CD1c-positive myeloid dendritic cell (primary cell): ENCODE measurements around the gene VCL.
"Not testable (repeated sequence)": the region's sequence is repeated elsewhere in the genome, so short reads cannot be mapped to it uniquely, and the experiment has no call there.

ENCODE experiments used
- DNase-seq: peaks from one replicate; pipeline ENCODE4 v3.0.0-alpha.2; 2016; ENCODE audit errors: extremely low spot score

VCL gene

DNA sequence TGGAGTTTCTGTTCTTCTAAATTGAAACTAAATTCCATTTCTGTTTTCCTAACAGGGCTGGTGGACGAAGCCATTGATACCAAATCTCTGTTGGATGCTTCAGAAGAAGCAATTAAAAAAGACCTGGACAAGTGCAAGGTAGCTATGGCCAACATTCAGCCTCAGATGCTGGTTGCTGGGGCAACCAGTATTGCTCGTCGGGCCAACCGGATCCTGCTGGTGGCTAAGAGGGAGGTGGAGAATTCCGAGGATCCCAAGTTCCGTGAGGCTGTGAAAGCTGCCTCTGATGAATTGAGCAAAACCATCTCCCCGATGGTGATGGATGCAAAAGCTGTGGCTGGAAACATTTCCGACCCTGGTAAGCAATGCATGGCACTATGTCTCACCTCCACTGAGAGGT, 107.1 kb downstream of the VCL start:
- no peak for DNase-seq

DNA sequence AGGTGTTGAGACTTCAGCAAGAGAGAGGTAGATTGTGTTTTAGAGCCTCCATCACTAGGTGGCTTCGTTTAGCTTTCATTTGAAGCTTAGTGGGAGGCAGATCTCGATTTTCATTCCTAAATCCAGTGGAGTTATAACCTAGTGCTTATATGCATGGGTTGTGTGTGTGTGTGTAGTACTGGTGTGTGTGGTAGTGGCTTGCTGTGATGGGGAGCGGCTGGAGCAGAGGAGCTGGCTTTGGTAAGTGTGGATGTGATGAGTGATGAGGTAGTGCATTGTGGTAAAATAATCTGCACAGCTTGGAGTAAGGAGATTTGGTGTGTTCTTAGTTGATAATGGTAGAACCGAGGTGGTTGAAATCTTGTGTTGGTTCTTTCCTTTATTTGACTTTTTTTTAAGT, 109.5 kb downstream of the VCL start:
- no peak for DNase-seq

DNA sequence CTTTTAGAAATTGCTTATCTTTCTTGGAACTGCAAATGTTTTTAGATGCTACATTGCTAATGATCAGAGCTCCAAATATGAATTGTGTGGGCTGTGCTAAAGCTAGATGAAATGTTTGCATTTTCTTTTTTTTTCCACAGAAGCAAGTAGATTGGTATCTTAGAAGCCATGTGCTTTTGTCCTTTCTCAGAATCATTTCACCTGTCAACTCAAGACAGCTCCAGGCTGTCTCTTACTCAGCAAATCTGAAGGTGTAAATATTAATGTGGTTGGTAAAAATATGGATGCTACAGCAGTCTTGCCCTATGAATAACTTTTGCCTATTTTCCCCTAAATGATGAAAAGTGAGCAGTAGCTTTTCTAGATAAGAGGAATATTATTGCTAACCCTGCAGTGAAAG, 111.5 kb downstream of the VCL start:
- no peak for DNase-seq

DNA sequence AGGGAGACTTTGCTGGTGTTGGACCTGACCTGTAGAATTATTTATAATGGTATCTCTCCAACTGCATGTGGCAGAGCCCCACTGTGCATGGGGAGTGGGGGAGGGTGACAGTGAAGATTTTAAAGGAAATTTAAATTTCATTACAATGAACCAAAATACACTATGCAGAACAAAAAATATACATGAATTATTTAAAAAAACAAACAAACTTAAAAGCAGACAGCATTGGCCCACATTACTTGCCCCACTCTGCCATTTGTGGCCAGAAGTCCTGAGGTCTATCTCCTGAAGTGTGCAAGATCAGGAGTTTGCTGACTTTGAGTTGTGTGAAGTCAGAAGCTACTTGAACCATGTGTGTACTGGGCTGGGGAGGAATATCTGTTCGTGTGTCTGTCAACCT, 112.2 kb downstream of the VCL start:
- DNase-seq: no peak

DNA sequence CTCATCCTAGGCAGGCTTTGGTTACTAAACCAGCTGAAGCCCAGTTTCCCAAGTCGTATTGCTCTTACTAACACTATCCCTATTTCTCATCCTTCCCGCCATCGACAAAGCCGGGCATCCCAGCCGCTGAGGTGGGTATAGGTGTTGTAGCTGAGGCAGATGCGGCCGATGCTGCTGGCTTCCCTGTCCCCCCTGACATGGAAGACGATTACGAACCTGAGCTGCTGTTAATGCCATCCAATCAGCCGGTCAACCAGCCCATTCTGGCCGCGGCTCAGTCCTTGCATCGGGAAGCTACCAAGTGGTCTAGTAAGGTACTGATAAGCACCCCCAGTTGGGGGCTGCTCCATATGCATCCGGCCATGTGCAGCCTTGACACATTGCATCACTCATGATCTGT, 113.9 kb downstream of the VCL start:
- DNase-seq: no peak

DNA sequence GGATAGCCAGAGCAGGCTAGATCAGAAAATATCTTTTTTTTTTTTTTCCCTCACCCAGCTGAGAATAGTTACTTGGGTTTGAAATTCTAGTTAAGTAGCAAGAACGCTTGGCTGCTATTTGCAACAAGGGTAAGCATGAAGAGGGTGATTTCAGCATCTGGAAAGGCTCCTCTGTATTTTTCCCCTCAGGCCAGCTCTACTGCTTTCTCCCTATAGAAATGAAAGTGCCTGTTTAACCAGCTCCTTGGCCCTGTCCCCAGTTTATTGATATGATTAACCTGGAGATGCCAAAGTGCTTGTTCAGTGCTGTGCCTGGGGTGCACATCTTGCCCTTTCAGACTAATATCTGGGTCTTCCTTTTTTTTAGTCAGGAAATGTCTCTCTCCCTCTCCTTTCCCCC, 115.6 kb downstream of the VCL start:
- DNase-seq: no peak

DNA sequence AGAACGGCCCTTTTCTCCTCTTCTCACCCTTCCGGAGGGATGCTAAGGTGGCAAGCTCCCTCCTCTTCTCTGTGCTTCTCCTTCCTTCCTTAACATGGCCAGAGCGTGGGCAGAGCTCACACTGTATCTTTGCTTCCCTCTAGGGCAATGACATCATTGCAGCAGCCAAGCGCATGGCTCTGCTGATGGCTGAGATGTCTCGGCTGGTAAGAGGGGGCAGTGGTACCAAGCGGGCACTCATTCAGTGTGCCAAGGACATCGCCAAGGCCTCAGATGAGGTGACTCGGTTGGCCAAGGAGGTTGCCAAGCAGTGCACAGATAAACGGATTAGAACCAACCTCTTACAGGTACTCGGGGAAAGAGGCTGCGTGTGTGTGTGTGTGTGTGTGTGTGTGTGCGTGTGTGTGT, 116.1 kb downstream of the VCL start:
- DNase-seq: no peak

DNA sequence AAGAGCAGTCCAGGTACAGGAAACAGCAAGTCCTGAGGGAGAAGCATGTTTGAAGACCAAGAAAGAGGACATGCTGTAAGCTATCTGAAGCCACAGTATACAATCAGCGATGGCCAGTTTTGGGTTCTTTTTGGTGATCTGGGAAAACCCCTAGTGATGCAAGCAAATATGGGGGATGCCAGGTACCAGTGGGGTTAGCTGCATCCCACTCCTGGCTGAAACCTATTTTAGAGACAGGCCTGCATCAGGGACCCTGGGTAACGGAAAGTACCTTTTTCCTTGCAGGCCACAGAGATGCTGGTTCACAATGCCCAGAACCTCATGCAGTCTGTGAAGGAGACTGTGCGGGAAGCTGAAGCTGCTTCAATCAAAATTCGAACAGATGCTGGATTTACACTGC, 119.8 kb downstream of the VCL start:
- no peak for DNase-seq

DNA sequence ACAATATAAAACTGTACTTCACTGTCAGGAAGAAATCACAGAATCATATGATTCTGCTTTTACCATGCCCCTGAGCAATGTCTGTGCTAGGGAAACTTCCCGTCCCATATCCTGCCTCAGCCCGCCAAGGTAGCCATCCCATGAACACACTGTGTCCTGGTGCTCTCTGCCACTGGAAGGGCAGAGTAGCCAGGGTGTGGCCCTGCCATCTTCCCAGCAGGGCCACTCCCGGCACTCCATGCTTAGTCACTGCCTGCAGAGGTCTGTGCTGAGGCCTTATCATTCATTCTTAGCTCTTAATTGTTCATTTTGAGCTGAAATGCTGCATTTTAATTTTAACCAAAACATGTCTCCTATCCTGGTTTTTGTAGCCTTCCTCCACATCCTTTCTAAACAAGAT, 120.9 kb downstream of the VCL start:
- no peak for DNase-seq

DNA sequence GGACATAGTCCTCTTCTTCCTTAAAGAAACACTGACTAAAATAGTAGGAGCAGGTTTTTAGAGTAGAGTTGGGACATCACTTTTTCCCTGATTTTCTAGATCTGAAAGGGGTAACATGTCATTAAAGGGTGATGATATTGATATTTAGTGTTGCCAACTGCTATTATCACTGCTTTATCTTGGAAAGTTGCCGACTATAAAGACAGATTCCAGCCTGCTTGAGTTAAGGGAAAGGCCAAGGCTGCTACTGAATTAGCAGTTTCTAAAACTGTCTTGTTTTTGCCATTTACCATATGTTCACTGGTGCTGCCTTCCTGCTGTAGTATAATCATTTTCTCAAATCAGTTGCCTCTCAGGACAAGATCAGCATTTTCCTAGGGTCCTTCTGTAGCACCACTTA, 123.0 kb downstream of the VCL start:
- no peak for DNase-seq

DNA sequence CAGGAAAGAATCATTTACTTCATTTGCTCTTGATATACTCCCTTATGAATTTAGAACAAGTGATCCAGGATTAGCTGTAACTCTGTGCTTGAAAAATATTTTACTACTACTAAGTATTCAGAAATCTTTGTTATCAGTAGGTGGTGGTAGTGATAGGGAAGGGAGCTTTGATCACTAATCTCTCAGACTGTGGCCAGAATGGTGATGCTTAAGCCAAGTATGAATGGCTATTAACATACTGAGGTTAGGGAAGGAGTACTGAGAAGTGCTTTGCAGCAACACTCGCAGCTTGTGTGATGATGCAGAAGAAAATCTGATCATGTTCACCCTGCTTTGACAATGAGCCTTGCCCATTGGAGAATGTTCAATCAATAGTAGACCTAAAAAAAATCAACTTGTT, 123.5 kb downstream of the VCL start:
- DNase-seq: no peak

DNA sequence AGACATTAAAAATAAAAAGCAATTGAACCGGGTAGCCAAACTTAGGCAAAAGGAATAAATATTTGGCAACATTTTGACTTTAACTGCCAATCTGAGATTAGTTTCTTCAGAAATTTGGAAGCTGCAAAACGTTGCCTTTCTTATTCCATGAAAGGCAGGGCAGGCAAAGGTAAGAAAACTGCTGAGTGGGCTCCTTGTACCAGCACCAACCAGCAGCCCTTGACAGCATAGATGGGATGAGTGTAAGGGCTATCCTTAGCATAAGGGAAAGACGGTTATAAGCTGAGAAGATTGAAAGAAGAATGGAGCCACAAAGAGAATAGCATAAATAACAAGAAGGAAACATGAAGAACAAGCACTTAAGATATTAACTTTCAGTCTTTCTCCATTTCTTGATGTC, 124.1 kb downstream of the VCL start:
- DNase-seq: no peak

DNA sequence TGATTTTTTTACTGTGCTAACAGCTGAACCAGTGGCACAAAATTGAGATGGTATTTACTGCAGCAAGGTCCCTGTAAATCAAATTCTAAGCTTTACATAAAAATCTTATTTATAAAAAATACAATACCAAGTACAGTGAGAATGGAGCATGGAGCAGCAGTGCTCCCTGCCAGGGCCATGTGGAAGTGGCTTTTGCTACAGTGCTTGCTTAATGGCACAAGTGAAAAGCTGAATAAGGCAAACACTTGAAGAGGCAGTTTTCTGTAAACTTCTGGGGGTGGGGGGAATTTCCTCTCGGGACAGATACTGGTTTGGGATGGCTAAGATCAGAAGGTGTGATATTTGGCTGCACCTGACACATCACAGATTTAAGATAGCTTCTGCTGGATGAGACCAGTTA, 125.2 kb downstream of the VCL start:
- DNase-seq: no peak

DNA sequence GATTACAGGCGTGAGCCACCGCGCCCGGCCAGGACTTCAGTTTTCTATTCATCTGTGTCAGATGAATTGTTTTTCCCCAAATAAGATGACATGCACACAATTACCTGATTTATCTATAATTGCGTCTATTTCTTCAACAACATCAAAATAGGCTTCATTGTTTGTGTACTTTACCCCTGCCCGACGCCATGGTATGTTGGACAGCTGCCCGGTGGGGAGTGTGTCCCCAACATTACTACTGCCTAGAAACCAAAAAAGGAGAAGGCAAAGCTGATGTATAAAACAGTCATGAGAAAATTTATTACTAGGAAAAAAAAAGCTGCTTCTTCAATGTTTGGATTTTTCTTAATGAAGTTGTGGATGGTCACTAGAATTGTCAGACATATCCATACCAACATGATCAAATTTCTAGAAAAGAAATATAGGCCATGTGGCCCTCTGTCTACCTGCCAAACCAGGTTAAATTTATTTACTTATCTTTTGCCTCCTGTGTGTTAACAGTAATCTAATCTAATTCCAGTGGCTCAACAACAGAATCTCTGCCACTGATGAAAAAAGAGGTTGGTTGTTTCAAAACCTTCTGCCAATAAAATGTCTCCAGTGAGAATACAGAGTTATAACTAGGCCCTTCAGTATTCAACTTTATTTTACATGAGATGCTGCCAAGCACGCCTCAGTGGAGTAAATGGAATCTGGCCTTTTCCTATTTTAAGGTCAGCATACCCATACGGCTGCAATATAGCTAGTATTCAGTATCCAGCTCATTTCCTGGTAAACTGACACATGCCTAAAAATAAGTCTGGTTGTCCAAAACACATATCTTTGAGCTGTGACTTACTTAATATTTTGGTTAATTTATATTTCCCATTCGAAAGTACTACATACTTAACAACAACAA, 136.3 kb downstream of the VCL start:
- no peak for DNase-seq

DNA sequence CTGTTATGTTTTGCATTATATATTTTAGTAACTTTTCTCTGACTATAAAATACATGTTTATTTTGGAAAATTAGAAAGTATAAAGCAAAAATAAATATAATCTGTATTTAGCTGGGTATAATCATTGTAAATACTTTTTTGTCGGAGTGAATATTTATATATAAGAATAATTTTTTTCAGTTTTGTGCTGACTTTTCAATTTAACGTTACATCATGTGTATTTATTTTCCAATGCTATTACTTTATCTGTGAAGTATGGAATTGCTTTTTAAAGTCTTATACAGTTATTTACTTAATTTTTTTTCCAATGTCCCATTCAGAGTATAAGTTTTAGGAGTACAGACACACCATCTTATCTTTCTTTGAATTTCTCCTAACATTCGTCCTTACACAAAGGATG, 137.5 kb downstream of the VCL start:
- no peak for DNase-seq

DNA sequence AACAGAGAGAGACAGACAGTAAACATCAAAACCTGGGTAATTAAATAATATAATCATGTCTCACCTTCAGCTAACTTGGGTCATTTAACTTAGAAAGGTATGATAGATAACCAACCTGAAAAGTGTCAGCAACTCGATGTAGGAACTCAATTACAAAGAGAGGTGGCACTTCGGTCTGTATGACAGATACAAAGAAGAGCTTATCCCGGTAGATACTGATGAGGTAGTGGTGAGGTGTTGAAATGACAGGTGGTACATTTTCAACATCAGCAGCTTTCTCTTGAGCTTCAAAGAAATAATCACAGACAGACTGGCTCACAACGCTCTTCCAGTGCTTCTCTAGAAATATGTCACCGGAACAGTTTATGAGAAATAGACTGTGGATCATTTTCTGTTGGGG, 140.1 kb downstream of the VCL start:
- no peak for DNase-seq

DNA sequence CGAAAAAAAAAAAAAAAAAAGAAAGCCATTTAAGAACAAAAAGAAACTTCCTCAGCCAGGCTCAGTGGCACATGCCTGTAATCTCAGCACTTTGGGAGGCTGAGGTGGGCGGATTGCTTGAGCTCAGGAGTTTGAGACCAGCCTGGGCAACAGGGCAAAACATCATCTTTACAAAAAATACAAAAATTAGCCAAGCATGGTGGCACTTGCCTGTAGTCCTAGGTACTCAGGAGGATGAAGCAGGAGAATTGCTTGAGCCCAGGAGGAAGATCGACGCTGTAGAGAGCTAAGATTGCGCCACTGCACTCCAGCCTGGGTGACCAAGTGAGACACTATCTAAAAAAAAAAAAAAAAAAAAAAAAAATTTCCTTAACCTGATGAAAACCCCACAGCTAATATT, 140.7 kb downstream of the VCL start:
- DNase-seq: not testable (repeated sequence)

DNA sequence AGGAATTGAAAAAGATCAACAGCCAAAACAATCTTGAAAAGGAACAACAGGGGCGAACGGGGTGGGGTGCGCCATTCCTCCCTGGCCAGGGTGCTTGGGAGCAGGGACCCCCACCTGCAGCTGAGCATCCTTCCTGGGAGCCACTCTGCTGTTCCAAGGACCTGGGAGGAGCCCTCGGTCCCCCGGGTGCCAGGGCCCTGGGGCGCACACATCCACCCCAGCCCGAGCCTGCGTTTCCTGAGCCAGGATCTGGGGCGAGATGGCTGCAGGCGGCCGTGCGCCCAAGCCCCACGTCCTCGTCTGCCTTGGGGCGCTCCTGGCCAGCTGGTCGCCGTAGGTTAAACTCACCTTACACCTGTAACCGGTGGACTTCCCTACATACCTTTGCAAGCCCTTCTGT, 142.1 kb downstream of the VCL start:
- no peak for DNase-seq

DNA sequence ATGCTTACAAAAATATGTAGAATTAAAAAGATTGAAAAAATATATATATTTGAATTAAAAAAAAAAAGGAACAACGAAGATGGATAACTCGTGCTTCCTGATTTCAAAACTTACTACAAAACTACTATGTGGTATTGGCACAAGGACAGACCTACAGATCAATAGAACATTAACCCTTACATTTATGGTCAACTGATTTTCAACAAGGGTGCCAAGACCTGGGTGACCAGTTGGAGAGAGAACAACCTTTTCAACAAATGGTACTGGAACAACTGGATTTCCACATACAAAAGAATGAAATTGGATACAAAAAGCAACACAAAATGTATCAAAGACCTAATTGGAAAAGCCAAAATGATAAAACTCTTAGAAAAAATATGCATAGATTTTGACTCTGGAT, 142.6 kb downstream of the VCL start:
- no peak for DNase-seq

DNA sequence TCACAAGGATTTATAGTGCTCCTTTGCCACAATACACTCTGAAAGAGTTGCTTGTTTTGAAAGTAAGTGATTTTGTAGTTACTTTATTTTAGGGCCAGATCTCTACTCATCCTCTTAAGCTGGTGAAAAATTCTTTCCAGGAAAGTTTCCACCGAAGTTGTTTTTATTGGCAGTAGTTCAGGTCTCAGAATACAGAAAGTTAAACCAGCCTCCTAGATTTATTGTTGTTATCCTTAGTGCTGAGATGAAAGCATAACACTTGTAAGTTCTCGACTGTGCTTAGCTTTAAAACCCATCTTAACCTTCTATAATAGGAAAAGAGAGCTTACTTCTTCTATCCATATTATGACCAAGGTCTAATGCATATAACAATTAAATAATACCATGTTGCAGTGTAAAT, 147.2 kb downstream of the VCL start:
- no peak for DNase-seq

DNA sequence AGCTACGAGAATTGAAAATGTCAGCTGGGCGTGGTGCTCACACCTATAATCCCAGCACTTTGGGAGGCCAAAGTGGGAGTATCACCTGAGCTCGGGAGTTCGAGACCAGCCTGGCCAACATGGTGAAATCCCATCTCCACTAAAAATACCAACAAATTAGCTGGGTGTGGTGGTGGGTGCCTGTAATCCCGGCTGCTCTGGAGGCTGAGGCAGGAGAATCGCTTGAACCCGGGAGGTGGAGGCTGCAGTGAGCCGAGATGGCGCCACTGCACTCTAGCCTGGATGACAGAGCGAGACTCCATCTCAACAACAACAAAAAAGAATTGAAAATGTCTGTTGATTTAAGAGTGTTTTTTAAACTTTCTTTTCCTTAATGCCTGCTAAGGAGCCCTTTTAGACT, 149.1 kb downstream of the VCL start:
- not testable (repeated sequence) for DNase-seq

DNA sequence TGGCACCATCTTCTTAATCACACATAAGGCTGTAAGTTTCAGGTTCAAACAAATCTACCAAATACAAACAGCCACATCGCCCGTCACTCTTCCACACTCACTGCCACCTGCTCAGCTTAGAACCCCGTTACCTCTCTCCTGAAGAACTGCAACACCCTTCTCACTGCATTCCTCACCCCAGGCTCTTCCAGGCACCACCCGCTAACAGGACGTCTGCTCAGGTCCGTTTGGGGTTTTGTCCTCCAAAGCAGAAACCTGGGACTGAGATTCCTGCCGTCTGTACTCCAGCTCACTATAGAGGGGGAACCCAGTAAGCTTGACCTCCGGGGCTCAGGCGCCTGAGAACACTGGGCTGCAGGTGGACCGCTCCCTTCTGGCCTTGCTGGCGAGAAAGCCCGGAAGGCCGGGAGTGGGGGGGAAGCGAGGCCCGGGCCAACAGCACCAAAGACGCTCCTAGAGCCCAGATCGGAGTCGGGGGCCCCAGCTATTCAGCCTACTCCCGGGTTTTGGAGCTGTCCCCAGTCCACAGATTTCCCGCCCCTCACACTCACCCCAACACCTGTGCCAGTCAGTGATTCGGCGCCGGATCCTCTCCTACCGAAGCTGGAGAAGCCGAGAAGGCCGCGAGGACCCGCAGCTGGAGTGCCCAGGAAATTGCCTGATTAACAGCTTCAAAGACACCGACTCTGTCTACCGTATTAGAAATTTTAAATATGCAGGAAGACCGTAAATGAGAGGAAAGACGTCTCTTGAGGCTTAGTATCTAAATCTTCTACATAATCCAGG, 152.5 kb downstream of the VCL start, which contains the start of gene AP3M1:
AP3M1 (minus strand) TSS at position 625 of the 786 bp plus-strand sequence. CDS start 12,449 bp downstream, outside the sequence.
- DNase-seq: no peak
